ENCODE results near the gene TEN1. TPM values are rescaled to one million over a fixed set of nuclear protein-coding genes. Genes with fewer than 3 reads are reported as not detected.

Gene TEN1
- total and polyA plus RNA-seq, 4 donors = 12.0 to 30.0 (median 16.5) TPM

- Histone ChIP-seq H3K36me3 (ENCODE audit: control insufficient read depth in 4 of 4, insufficient read depth in 3 of 4, low read depth in 1 of 4, low read length in 3 of 4) (no peaks in the 10 kb centered on the region), H3K27me3 (ENCODE audit: control insufficient read depth in 4 of 4, insufficient read depth in 4 of 4, low read length in 3 of 4) (no peaks in the 10 kb centered on the region), H3K4me3 (ENCODE audit: low read depth in 1 of 3, low read length in 3 of 3) (no peak overlapping the region), H3K9me3 (ENCODE audit: control insufficient read depth in 4 of 4, low read length in 3 of 4) (no peaks in the 10 kb centered on the region), H3K27ac (ENCODE audit: low read depth in 1 of 2, low read length in 2 of 2) (no peak overlapping the region), H3K4me1 (ENCODE audit: control insufficient read depth in 4 of 4, insufficient read depth in 4 of 4, low read length in 3 of 4) (peaks cover 4 to 17% (median 13%) of the 10 kb centered on the region in 4 donors), H3K9ac (ENCODE audit: low read depth in 1 of 2, low read length in 2 of 2) (no peak overlapping the region)
- DNase-seq (ENCODE audit: low spot score) = no peak
- TF ChIP-seq YY1 (IDR thresholded peaks at IDR 0.05) = no peak
- TF ChIP-seq FOXA1 (IDR thresholded peaks at IDR 0.05) = no peak
- no peak for TF ChIP-seq REST (IDR thresholded peaks at IDR 0.05)
- no peak for TF ChIP-seq EGR1 (IDR thresholded peaks at IDR 0.05; ENCODE audit: low read depth in 2 of 2)
- 94% methylated on average over 56 of the region's 56 CpGs for WGBS
Measured at GRCh38 chr17:76008630-76009425, 29.8 kb downstream of the TEN1 start.

GRCh38 chr17:76009447-76009846, 30.4 kb downstream of the TEN1 start:
- Histone ChIP-seq H3K4me3 (ENCODE audit: low read depth in 1 of 3, low read length in 3 of 3) (no peak overlapping the region), H3K9ac (ENCODE audit: low read depth in 1 of 2, low read length in 2 of 2) (no peak overlapping the region), H3K4me1 (ENCODE audit: control insufficient read depth in 4 of 4, insufficient read depth in 4 of 4, low read length in 3 of 4) (peaks cover 0 to 16% (median 9%) of the 10 kb centered on the region in 4 donors), H3K9me3 (ENCODE audit: control insufficient read depth in 4 of 4, low read length in 3 of 4) (no peaks in the 10 kb centered on the region), H3K27ac (ENCODE audit: low read depth in 1 of 2, low read length in 2 of 2) (no peak overlapping the region), H3K36me3 (ENCODE audit: control insufficient read depth in 4 of 4, insufficient read depth in 3 of 4, low read depth in 1 of 4, low read length in 3 of 4) (no peaks in the 10 kb centered on the region), H3K27me3 (ENCODE audit: control insufficient read depth in 4 of 4, insufficient read depth in 4 of 4, low read length in 3 of 4) (no peaks in the 10 kb centered on the region)
- 94% methylated on average over 20 of the region's 20 CpGs for WGBS
- no peak for TF ChIP-seq FOXA2 (IDR thresholded peaks at IDR 0.05)
- no peak for TF ChIP-seq EGR1 (IDR thresholded peaks at IDR 0.05; ENCODE audit: low read depth in 2 of 2)
- TF ChIP-seq GABPA (IDR thresholded peaks at IDR 0.05 in 1 of 2, conservative IDR thresholded peaks at IDR 0.05 in 1 of 2) = no peak
- no peak for TF ChIP-seq FOXA1 (IDR thresholded peaks at IDR 0.05)
- TF ChIP-seq MAX (IDR thresholded peaks at IDR 0.05) = no peak
- no peak for TF ChIP-seq NR2F2 (IDR thresholded peaks at IDR 0.05)
- TF ChIP-seq YY1 (IDR thresholded peaks at IDR 0.05) = no peak
- TF ChIP-seq RXRA (IDR thresholded peaks at IDR 0.05) = no peak
- no peak for TF ChIP-seq HNF4G (IDR thresholded peaks at IDR 0.05)
- no peak for TF ChIP-seq ATF3 (IDR thresholded peaks at IDR 0.05)
- TF ChIP-seq RAD21 (IDR thresholded peaks at IDR 0.05) = no peak
- TF ChIP-seq TAF1 (conservative IDR thresholded peaks at IDR 0.05) = no peak
- no peak for TF ChIP-seq HNF4A (conservative IDR thresholded peaks at IDR 0.05)
- TF ChIP-seq ZBTB33 (IDR thresholded peaks at IDR 0.05) = no peak
- TF ChIP-seq REST (IDR thresholded peaks at IDR 0.05) = no peak
- no peak for DNase-seq (ENCODE audit: low spot score)

Data from liver (tissue), 9 donors.